ENCODE data around the gene FAM107B.

Gene FAM107B

DNA sequence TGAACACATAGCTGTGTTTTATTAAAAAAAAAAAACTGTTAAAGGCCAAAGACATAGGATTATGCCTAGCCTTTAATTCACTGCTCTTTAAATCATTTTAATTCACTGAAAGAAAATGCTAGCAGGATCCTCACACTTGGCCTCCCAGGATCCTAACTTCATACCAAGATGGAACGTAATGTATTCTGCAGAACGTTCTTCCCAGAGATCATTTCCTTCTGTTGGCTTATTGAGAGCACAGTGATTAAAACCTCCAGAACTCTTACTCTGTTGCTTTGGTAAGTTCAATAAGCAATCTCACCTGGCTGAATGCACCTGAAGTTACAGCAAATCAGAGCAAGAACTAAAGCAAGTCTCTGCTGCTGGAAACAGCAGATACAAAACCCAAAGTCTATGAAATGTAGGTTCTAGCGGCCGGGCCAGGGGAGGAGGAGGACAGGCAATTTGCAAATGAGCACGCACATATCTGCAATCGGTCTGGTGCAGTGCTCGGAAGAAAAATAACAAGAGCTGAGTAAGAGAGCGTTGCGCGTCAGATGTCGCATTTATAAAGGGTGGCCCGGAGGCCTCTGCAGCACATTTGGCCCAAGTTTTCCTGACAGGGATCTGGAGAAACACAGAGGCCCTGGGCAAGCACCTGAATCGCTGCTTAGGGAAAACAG is 193.9 kb downstream of the FAM107B start:
- H3K4me3 ChIP-seq (ENCODE audit: control insufficient read depth, low read depth, low read length), result no peak overlapping the region
- TF ChIP-seq, protein P1, sequence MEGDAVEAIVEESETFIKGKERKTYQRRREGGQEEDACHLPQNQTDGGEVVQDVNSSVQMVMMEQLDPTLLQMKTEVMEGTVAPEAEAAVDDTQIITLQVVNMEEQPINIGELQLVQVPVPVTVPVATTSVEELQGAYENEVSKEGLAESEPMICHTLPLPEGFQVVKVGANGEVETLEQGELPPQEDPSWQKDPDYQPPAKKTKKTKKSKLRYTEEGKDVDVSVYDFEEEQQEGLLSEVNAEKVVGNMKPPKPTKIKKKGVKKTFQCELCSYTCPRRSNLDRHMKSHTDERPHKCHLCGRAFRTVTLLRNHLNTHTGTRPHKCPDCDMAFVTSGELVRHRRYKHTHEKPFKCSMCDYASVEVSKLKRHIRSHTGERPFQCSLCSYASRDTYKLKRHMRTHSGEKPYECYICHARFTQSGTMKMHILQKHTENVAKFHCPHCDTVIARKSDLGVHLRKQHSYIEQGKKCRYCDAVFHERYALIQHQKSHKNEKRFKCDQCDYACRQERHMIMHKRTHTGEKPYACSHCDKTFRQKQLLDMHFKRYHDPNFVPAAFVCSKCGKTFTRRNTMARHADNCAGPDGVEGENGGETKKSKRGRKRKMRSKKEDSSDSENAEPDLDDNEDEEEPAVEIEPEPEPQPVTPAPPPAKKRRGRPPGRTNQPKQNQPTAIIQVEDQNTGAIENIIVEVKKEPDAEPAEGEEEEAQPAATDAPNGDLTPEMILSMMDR (conservative IDR thresholded peaks at IDR 0.05; ENCODE audit: control insufficient read depth, insufficient read depth, low read depth, low read length), result no peak
- no peak for DNase-seq (ENCODE audit: low read depth)

DNA sequence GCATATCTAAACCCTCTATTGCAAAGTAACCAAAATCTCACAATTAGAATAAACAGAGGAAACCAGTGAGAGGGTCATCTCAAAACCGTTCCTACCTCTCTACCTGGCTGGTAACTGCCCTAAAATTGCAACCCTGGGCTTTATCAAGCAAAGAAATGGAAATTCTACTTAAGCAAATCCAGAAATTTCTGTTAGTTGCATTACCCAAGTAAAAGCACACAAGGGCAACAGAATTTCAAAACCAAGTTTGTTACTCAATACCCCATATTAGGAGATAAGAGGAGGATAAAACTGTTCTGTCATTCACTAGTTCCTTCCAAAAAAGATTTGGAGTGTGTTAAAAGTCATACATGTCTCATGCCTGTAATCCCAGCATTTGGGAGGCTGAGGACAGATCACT is 195.3 kb downstream of the FAM107B start:
- no peak for DNase-seq (ENCODE audit: low read depth)
- H3K4me3 ChIP-seq (ENCODE audit: control insufficient read depth, low read depth, low read length), result no peak overlapping the region

DNA sequence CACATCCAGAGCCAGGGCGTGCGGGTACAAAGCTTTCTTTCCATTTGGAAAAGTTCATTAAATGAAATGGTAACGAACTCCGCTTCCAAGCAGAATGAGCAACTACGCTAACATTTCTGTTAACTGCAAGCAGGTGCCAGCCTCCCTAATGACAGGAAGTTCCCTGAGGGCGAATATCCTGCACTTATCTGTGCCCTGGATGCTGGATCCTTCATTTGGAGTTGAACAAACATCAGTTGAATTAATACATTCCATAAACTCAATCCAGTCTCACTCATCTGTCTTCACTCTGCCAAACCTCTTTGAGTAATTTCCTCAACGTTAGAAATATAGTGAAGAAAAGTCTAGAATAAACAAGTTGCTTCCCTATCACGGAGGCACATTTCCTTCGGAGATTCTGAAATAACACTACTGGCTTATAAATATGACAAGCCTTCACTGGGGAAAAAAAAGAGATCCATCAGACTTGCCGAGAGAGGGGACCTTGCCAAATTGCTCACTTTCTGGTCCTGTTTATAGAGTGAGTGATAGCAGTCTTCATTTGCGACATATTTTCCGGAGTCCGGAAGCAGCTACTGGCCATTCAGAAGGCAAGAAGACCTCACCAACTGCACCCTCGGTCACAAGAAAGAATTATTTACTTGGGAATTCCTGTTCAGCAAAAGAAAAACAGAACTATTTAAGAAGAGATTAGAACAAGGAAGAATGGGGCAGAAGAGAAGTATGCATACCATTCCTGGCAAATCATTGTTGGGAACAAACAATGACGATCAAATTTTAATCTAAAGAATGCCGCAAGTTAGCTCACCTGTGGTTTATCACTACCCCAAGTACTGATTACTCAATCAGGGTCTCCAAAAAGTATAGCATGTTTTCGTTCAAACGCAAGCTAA is 196.4 kb downstream of the FAM107B start:
- DNase-seq (ENCODE audit: low read depth), result no peak
- TF ChIP-seq, protein P1 (conservative IDR thresholded peaks at IDR 0.05; ENCODE audit: control insufficient read depth, insufficient read depth, low read depth, low read length), result no peak
- H3K4me3 ChIP-seq (ENCODE audit: control insufficient read depth, low read depth, low read length), result no peak overlapping the region

More for the DNA sequence above, 195.3 kb downstream of the FAM107B start:
- TF ChIP-seq, protein P1 (conservative IDR thresholded peaks at IDR 0.05; ENCODE audit: control insufficient read depth, insufficient read depth, low read depth, low read length), result no peak

GRCh38 chr10:14574885-14575284 is 199.8 kb downstream of the FAM107B start:
- no peak overlapping the region for H3K4me3 ChIP-seq (ENCODE audit: control insufficient read depth, low read depth, low read length)
- no peak for DNase-seq (ENCODE audit: low read depth)
- TF ChIP-seq, protein P1 (conservative IDR thresholded peaks at IDR 0.05; ENCODE audit: control insufficient read depth, insufficient read depth, low read depth, low read length), result no peak

DNA sequence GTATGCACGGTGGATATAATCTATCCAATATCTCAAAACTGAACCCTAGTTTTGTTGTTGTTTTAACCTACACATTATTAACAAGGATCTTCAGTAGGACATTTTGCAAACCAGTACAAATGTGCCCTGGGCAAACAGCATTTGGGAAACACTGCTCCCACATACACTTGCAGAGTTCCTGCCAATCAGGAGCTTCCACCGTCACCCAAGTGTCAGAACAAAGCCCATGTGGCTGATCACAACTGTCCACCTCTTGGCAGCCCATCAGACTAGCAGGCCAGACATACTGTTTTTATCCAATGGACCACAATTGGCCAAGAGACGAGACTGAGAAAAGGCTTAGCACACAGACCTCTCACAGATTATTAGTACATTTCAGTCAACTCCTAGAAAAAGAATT is 200.4 kb downstream of the FAM107B start:
- TF ChIP-seq, protein P1 (conservative IDR thresholded peaks at IDR 0.05; ENCODE audit: control insufficient read depth, insufficient read depth, low read depth, low read length), result no peak
- H3K4me3 ChIP-seq (ENCODE audit: control insufficient read depth, low read depth, low read length), result no peak overlapping the region
- DNase-seq (ENCODE audit: low read depth), result no peak

- TF ChIP-seq, protein P1 (conservative IDR thresholded peaks at IDR 0.05; ENCODE audit: control insufficient read depth, insufficient read depth, low read depth, low read length), result no peak
- peak; percentile 79 for DNase-seq (ENCODE audit: low read depth)
Measured at GRCh38 chr10:14573666-14574261, 200.9 kb downstream of the FAM107B start.

More at GRCh38 chr10:14573666-14574261, 200.9 kb downstream of the FAM107B start:
- no peak overlapping the region for H3K4me3 ChIP-seq (ENCODE audit: control insufficient read depth, low read depth, low read length)

All from fibroblast of mammary gland (primary cell).